OCI-LY1 (cell line): ENCODE data around the gene ANKRD11.

Experiments used
- CTCF ChIP-seq: fragments of 200-600 bp; sonication (generic), shearing (Covaris generic); IDR thresholded peaks from 2 replicates; pipeline ENCODE4 v1.5.1; 2017; ENCODE audit warnings: mild to moderate bottlenecking, antibody characterized with exemption, low read length, moderate library complexity, mixed read lengths
- EZH2 ChIP-seq: fragments of 200-600 bp; sonication (generic), shearing (Covaris generic); IDR thresholded peaks from 2 replicates; pipeline ENCODE4 v1.8.0; 2017; ENCODE audit warnings: borderline replicate concordance, mixed run types, mild to moderate bottlenecking, antibody characterized with exemption, low read length, moderate library complexity, mixed read lengths

GRCh38 chr16:89437991-89438390 is 52.4 kb downstream of the ANKRD11 start:
- TF ChIP-seq CTCF (no peak), EZH2 (no peak)
